SK-N-MC (cell line): ENCODE measurements around the gene ESM1.

Source experiments
- EZH2 ChIP-seq: fragments of 200-600 bp; sonication (generic); IDR thresholded peaks from one replicate; pipeline ENCODE4 v1.6.1; 2017; ENCODE audit warnings: antibody characterized with exemption
- FOXP2 ChIP-seq: optimal IDR thresholded peaks from 2 replicates; pipeline ENCODE3; 2011; ENCODE audit warnings: mild to moderate bottlenecking, moderate library complexity; ENCODE audit not compliant: insufficient read depth; ENCODE audit errors: extremely low read length, control extremely low read depth
- POLR2AphosphoS5 ChIP-seq: IDR thresholded peaks from 2 replicates; pipeline ENCODE4 v1.6.1; 2012; ENCODE audit warnings: mild to moderate bottlenecking, low read depth, low read length, borderline replicate concordance

GRCh38 chr5:55031492-55031891 lies 46.1 kb upstream of the ESM1 start:
- TF ChIP-seq POLR2AphosphoS5 (no peak), FOXP2 (no peak), EZH2 (no peak)
